HG02588 (cell line): ENCODE results near the gene VPS16.
A peak's percentile ranks its signal among the peaks of the same experiment; 100 is the strongest.

Experiments
- ATAC-seq: cut with Tn5 transposase; IDR thresholded peaks from one replicate; pipeline ENCODE4 v1.9.1; 2021; ENCODE audit warnings: mild to moderate bottlenecking, moderate library complexity; ENCODE audit not compliant: unreplicated experiment

VPS16 gene

DNA sequence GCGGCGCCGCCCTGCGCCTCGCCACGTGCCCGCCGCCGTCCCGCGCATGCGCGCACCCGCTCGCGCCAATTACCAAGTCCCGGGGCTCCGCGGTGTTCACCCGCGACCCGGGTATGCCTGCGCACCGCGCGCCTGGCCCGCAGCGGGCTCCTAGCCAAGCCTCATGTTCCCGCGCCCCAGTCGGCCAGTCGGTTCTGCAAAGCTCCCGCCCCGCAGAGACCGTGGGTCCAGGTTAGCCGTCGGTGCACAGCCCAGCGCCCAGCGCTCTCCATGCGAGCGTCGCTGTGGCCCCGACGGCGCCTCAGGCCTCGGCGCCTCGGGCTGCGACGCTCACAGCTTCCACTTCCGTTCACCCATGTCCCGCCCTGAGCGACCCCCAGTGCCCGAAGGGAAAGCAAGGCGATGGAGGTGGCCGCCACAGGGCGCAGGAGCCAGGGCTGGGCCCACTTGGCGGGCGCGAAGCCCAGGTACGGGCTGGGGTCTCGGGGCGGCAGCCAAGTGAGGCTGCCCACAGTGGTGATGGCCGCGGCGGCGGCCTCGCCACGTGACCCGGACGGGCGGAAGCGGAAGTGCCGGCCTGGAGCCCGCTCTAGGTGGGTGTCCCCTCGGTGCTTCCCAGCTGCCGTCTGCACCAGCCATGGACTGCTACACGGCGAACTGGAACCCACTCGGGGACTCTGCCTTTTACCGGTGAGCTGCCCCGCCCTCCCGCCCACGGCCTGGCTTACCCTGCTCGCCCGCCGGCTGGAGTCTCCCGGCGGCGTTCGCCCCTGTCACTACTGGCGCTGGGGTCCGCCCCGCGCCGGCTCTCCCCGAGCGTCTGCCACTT lies at the start of gene VPS16, which contains the start of gene PCED1A:
VPS16 (plus strand) TSS at position 608 of the 829 bp plus-strand sequence; CDS start at position 638, 30 bp downstream.
PCED1A (minus strand) TSS at position 518 of the 829 bp plus-strand sequence. CDS start 743 bp downstream, outside the sequence.
- ATAC-seq, result peak; percentile 97

DNA sequence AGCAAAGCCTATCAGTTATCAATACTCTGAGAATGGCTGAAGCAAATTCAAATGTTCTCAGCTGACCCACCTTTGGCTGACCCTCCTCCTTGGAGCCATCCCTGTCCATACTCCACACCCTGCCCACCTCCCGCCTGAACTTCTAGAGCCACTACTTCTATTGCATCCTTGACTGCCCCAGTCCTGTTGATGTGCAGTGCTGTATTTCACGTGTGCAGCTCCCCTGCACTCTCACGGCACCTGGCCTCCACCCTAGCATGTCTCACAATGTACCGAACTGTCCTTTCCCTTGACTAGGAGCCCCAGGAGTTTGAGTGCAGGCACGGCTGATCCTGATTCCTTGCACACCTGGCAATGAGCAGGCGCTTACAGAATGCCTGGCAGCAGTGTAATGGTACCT lies 47.1 kb upstream of the VPS16 start:
- no peak for ATAC-seq

DNA sequence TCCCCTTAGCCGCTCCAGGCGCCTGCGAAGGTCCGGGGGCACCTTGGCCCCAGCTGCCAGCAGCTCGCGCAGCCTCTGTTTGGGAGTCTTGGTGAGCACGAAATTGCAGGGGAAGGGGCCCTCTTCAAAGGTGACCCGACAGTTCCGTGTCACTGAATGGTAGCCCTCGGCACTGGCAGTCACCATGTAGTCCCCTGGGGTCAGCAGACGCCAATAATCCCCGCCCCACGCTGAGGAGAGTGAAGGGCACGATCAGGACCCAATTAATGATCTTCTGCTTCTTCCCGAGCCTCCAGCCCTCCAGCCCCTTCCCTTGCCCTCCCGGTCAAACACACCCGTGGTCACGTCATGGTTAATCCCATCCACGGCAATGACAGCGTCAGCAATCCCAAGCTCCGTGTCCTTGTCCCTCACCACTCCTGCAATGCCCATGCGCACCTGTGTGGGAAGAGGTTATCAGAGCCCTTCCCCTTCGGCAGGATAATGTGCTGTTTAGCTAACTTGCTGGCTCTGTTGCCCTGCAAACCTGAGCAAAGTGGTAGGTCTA lies 46.3 kb upstream of the VPS16 start:
- ATAC-seq, result no peak

DNA sequence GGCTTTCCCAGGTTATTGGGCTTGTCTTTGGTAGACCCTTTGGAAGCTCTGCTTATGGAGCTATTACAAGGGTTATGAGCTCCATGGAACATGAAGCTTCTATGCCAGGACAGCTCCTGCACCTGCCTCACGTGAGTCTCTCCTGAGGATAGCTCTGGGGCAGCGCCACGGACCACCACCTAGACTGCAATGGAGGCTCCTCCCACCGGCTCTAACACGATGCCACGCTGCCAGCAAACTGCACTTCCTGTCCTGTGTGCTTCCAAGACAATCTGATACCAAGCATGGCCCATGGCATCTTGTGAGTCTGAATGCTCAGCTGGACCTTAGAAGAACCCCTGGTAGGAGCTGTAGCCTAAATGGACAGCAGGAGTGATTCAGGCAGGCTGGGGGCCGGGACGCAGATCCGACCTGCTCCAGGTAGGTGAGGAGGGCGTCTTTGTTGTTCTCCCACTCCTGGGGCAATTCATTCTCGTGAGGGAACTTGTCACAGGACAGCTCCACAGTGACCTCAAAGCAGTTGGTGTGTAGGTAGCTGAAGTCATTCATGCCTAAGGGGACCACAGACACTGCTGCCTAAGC lies 45.6 kb upstream of the VPS16 start:
- ATAC-seq, result no peak

DNA sequence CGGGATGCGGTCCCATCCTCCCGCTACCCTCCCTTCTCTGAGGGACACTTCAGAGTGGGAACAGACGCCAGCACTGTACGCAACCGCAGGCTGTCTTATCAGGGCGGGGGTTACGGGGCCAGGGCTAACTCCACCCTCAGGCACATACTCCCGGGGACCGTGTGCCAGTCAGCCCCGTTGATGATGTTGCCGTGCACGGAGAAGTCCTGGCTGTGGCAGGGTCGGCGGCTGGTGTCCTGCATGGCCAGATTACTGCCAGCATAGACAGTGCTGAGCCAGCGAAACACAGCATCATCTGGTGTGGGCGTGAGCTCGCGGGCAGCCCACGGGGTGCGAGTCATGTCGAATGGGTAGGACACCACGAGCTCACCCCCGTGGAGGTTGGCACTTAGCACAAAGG lies 45.1 kb upstream of the VPS16 start:
- ATAC-seq, result no peak

DNA sequence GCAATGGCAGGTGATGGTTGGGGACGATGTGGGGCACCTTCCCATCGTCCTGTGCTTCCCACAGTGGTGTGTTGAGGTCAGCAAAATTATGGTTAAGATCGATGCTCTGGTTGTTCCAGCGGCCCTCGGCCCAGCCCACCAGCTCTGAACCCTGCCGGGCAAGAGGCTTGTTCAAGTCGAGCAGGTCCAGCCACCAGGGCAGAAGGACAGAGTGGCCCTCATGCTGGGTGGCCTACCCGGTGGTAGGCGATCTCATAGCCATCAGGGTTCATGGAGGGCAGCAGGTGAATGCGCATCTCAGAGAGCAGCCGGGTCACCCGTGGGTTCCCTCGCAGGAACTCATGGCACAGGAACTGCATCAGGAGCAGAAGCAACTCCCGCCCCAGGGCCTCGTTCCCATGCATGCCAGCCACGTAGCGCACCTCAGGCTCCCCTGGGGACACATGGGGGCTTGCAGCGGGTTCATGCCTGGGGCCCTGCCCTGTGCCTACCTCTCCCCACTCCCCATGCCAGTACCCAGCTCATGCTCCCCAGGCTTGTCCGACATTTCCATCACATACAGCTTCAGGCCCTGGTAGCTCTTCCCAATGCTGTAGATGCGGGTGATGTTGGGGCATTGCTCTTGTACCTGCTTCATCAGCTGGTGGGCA lies 44.4 kb upstream of the VPS16 start:
- ATAC-seq, result no peak

DNA sequence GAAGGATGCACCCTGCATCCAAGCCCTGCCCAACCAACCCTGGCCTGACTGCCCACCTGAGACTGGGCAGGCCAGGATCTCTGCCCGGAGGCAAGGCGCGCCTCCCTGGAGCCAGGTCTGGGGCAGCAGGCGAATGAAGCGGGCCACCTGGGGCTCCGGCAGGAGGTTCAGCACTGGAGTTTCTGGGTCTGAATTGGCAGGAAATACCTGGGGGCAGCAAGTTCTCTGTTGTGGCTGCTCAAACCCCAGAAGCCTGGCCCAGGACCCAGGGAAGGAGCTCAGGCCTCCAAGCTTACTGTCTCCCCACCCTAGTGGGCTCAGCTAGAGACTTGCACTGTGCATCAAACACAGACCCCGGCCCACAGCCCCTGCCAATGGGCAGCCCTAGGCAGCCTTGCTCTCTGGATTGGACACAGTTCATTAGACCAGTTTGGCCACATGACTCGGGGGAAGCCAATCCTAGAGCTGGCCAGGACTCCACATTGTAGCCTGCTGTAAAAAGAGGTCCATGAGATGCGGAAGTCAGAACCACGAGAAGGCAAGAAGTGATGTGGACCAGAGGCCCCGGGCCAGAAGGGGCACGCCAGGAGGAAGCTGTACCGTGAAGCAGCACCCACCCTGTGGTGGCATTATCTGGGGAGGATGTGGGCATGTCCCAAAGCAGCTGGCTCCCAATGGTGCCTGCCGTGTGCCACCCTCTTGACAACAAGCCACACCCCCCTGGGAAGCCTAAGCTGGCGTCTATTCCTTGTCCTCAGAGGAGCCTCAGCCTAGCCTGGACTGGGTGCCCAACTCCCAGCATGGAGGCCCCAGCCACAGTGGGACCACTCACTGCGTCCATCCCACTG lies 43.2 kb upstream of the VPS16 start:
- ATAC-seq, result no peak

DNA sequence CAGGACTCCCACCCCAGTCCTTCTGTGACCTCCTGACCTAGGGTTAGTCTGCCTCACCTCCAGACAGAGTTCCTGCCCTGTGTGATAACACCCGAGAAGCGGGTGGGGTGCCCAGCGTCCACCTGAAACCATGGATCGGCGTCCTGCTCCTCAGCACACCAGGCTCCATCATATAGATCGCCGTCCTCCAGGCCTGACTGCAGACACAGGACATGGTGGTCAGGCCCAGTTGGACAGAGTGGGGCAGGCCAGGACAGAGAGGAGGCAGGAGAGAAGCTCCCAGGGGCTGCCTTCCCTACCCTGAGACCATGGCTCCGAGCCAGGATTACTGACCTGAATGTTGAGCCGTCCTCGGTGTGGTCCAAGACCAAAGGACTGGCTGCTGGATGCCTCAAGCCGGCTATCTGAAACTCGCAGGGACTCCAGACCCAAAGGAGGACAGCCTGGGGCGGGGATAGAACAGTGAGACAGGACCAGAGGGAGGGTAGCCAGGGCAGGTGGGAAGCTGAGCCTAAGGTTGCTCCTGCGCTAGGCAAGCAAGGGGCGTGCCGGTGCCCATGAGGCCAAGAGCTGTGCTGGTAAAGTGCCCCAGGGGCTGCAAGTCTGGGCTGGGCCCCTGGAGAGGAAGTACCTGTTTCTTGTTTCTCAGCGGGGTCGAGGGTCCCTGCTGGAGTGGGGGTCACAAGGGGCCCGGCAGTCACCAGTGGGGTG lies 42.3 kb upstream of the VPS16 start:
- no peak for ATAC-seq

DNA sequence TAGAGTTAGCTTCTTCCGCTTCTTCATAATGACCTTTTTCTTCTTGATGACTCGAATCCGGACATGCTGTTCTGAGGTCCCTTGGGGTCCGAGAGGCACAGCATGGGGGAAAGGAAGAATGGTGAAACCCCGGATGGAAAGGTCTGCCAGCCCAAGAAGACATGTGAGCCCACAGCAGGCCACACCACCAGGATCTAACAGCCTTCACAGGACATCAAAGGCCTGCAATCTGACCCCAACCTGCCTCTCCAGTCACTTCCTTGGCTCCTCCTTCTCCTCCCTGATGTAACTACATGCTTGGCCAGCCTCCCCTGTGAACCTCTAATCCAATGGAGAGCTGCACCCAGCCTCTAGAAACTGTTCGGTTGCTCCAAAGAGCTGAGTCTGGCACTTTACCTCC lies 41.7 kb upstream of the VPS16 start:
- ATAC-seq, result no peak

DNA sequence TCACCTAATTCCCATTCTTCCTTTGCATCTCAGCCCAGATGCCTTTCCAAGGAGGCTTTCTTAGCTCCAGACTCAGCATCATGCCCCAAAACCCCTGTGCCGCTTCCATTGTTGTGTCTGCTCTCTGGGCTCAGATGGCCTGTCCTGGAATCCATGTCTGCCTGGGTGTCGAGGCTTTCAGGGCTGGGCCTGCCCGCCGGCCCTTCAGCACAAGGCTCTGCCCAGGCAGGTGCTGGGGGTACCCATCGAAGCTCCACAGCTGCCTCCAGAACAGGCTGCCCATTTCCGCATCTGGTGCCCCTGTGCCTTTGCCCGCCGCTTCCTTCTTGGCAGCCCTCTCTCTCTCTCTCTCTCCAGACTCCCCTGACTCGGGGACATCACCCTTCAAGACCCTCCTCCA lies 41.3 kb upstream of the VPS16 start:
- no peak for ATAC-seq

DNA sequence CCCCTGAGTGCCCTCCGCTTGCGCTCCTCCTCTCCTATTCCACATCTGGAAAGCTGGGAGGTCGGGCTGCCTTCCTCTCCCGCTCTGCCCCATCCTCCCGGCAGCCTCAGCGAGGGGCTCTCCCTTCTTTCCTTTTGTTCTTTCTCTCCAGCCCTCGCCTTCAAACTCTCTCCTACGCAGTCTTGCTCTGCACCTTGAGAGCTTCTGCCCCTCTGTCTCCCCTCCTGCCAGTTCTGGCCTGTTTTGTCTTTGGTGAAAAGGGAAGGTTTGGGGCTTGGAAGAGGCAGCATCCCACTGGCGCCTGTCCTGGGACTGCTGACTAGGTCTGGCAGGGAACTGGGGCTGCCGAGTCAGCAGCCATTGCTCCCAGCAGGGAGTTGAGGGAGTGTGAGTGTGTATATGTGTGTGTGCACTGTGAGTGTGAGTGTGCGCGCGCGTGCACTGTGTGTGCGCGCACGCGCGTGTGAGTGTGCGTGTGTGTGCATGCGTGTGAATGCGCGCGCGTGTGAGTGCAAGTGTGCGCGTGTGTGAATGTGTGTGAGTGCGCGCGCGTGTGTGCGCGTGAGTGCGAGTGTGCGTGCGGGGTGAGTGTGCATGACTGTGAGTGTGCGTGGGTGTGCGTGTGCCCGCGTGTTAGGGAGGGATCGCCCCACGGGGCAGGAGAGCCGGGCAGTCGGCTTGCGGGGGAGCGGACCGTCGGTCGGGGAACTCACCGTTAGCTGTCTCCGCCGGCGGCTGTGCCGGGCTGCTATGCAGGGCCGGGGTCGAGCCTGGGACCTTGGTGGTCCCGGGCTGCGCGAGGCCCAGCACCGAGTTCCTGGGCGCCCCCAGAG lies 40.6 kb upstream of the VPS16 start:
- ATAC-seq, result peak; percentile 36

DNA sequence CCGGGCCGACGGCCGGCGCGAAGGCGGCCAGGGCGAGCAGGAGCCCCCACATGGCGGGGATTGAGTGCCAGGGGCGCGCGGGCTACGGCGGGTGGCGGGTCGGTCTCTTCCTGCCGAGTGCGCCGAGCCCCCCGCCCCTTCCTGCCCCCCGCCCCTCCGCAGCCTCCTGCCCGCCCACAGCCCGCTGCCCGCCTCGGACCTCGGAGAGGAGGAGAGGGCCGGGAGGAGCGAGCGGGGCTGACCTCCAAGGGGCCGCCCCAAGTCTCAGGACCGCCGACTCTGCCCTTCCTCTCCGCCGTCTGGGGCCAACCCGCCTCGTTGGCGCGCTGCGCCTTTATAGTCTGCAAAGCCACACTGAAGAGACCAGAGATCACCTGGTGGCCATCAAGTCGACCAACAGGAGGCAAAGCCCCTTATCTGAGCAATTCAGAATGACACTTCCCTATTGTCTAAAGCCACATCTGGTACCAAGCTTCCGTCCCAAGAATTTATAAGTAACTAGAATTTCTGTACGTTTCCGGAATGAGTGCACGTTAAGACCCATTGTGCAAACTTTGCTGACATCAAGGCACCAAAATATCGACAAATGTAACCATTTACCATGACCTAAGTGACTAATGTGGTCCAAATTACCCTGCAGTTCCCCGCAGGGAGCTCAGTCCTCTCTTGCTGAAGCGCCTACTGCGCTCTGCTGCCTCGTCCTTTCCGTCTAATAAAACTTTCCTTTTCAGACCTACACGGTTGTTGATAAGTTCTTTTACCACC lies 39.8 kb upstream of the VPS16 start, which contains the start of gene CPXM1:
CPXM1 (minus strand) TSS at position 107 of the 765 bp plus-strand sequence; CDS start at position 52, 55 bp downstream.
- peak; percentile 45 for ATAC-seq

DNA sequence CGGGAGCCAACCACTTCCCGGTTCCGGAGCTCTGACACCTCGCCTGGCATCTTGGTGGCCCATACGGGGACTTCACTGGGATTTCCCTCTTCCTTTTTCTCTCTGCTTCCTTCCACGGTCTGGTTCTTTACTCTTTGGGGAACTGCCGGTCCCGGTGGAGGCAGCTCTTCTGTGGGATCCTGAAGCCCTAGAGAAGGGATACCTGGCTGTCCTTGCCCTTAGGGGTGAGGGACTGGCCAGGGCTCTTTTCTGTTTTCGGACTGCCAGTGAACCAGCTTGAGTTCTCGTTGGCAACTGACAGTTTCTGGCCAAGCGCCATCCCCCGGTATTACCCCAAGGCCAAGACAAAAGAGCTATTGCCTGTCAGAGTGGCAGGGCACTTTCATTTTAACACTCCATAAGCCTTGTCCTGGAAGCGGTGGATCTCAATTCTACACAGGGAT lies 39.2 kb upstream of the VPS16 start:
- peak; percentile 2 for ATAC-seq

DNA sequence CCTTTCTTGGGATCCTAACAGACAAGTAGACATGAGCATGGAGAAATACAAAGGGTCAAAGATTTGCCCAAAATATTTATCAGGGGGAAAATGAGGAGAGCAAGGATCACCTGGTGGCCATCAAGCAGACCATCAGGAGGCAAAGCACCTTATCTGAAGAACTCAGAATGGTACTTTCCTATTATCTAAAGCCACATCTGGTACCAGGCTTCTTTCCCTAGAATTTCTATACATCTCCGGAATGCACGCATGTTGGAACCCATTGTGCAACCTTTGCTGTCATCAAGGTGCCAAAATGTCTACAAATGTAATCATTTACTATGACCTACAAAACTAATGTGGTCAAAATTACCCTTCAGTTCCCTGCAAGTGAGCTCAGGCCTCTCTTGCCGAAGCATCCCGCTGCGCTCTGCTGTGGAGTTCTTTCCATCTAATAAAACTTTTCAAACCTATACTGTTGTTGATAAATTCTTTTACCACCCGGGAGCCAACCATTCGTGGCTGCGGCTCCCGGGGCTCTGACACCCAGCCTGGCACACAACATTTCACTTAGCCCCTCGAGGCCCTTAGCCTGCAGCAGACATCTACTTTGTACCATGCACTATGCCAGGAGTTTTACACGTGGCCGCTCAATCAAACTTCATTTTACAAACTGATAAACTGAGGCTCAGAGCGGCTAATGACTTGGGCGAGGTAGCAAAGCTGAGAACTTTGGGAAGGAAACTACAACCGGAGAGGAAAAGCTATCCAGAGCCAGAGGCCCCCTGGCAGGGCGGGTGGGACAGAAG lies 36.3 kb upstream of the VPS16 start:
- ATAC-seq, result no peak

DNA sequence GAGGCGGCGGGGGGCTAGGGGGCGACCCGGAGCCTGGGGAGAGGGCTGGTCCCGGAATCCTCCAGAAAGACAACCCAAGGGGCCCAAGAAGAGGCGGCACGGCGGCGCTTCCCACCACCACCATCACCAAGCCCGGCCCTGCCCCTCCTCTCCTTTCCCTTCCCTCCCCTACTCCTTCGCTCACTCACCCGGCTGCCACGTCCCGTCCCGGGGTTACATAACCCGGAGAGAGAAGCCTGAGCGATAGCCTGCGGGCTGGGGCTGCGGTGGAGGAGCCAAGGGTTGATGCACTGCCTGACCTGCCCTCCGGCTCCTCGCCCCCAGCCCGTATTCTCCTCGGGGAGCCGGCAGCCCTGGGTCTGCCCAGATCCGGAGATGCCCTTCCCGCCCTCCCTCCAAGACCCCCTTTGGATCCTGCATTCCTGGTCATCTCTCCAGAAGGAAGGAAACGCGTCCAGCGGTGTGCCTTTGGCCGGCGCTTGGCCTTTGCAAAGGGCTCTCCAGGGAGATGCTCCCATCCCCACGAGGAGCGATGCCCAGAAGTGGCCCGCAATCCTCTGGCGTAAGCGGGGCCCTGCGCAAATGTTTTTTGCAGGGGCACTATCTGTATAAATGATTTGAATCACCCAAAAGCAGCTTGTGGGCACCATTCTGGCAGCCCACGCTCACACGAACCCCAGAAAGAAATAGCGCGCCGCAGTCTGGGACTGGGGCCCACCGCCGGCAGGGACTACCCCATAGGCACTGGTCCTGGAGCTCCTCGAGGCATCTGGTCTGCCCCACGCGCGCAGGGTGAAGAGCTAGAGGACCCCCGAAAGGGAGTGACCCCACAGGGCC lies 35.5 kb upstream of the VPS16 start:
- no peak for ATAC-seq

DNA sequence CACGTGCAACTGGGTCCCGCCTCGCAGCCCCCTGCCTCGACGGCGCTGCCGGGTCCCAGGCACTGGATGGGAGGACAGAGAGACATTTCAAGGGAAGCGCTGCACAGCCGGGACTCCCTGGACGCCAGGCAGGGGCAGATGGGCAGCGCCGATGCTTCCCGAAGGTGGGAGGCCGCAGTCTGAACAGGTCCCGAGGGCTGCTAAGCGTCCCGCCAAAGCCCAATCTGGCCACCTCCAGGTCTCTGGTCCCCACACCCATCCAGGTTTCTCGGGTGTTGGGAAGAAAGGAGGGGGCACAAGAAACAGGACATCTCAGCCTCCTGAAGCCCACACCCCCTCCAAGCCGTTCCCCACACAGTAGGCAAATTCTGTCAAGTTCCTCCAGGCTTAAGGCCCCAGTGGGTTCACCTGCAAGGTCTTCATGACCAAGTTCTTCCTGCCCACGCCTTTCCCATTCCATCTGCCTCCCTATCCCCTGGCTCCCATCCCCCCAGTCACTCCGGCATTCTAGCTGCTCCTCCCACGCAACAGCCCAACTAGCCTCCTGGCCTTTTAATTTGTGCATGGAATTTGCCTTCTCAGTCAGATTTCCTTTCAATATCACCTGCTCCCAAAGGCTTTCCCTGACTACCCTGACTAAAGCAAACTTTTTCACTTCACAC lies 34.7 kb upstream of the VPS16 start:
- ATAC-seq, result no peak
